ENCODE results near the gene TRIM29.

Gene TRIM29

GRCh38 chr11:120061761-120062560, 76.0 kb downstream of the TRIM29 start:
- Histone ChIP-seq H3K27me3 (ENCODE audit: insufficient read depth, insufficient read length) (no peaks in the 10 kb centered on the region), H3K4me1 (ENCODE audit: insufficient read depth, insufficient read length) (peaks cover 17% of the 10 kb centered on the region), H3K36me3 (ENCODE audit: insufficient read depth, insufficient read length, low read length) (no peaks in the 10 kb centered on the region), H3K9ac (ENCODE audit: insufficient read length, low read depth) (no peak overlapping the region), H3K9me3 (ENCODE audit: insufficient read depth, low read length) (no peaks in the 10 kb centered on the region), H3K4me3 (ENCODE audit: insufficient read length, low read depth) (no peak overlapping the region)
- no peak for TF ChIP-seq ZNF274 (IDR thresholded peaks at IDR 0.05; ENCODE audit: low read depth, low read length)
- no peak for TF ChIP-seq SUZ12 (IDR thresholded peaks at IDR 0.05; ENCODE audit: extremely low read depth, insufficient read depth, insufficient read length)
- TF ChIP-seq YY1 (IDR thresholded peaks at IDR 0.05; ENCODE audit: insufficient read depth, insufficient read length), result no peak
- peak; percentile 72 for DNase-seq (ENCODE audit: low read depth, low spot score)
